ENCODE data around the gene PROKR1.

PROKR1 gene

GRCh38 chr2:68690851-68691250 is 47.5 kb downstream of the PROKR1 start:
- no peaks in the 10 kb centered on the region for H4K20me1 ChIP-seq (ENCODE audit: insufficient read depth, low read length)
- peaks cover 3% of the 10 kb centered on the region; the same call in 1 of the 2 replicates for H3K9me3 ChIP-seq (ENCODE audit: insufficient read depth, low read length)
- H3K79me2 ChIP-seq (ENCODE audit: low read length), result no peaks in the 10 kb centered on the region
- H3K36me3 ChIP-seq (replicated peaks; ENCODE audit: low read depth, low read length), result no peaks in the 10 kb centered on the region
- peaks cover 61% of the 10 kb centered on the region for H3K4me1 ChIP-seq (ENCODE audit: low read length)
- TF ChIP-seq, protein P1, sequence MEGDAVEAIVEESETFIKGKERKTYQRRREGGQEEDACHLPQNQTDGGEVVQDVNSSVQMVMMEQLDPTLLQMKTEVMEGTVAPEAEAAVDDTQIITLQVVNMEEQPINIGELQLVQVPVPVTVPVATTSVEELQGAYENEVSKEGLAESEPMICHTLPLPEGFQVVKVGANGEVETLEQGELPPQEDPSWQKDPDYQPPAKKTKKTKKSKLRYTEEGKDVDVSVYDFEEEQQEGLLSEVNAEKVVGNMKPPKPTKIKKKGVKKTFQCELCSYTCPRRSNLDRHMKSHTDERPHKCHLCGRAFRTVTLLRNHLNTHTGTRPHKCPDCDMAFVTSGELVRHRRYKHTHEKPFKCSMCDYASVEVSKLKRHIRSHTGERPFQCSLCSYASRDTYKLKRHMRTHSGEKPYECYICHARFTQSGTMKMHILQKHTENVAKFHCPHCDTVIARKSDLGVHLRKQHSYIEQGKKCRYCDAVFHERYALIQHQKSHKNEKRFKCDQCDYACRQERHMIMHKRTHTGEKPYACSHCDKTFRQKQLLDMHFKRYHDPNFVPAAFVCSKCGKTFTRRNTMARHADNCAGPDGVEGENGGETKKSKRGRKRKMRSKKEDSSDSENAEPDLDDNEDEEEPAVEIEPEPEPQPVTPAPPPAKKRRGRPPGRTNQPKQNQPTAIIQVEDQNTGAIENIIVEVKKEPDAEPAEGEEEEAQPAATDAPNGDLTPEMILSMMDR (IDR thresholded peaks at IDR 0.05; ENCODE audit: low read depth, low read length), result no peak
- TF ChIP-seq EZH2phosphoT487 (IDR thresholded peaks at IDR 0.05; ENCODE audit: low read depth), result no peak
- peak overlapping the region; percentile 88 for H3K4me2 ChIP-seq (ENCODE audit: low read length)
- H3K27me3 ChIP-seq (ENCODE audit: low read depth, low read length), result no peaks in the 10 kb centered on the region
- peak overlapping the region; percentile 98 for H3K27ac ChIP-seq (ENCODE audit: low read length)
- no peak overlapping the region for H2AFZ ChIP-seq (ENCODE audit: low read depth, low read length)
- peak overlapping the region; percentile 77 for H3K9ac ChIP-seq (ENCODE audit: low read length)
- H3K4me3 ChIP-seq (ENCODE audit: low read length), result peak overlapping the region; percentile 65

- H2AFZ ChIP-seq (ENCODE audit: low read depth, low read length), result 0 out of 2 replicates have a peak overlapping the region, but pooled peaks have one; percentile 23
- H3K27me3 ChIP-seq (ENCODE audit: low read depth, low read length), result no peaks in the 10 kb centered on the region
- no peaks in the 10 kb centered on the region for H3K79me2 ChIP-seq (ENCODE audit: low read length)
- no peaks in the 10 kb centered on the region for H4K20me1 ChIP-seq (ENCODE audit: insufficient read depth, low read length)
- no peak overlapping the region for H3K4me3 ChIP-seq (ENCODE audit: low read length)
- peaks cover 61% of the 10 kb centered on the region for H3K4me1 ChIP-seq (ENCODE audit: low read length)
- H3K36me3 ChIP-seq (replicated peaks; ENCODE audit: low read depth, low read length), result no peaks in the 10 kb centered on the region
- peak overlapping the region; percentile 10; the same call in 1 of the 2 replicates for H3K4me2 ChIP-seq (ENCODE audit: low read length)
- peaks cover 7% of the 10 kb centered on the region for H3K9me3 ChIP-seq (ENCODE audit: insufficient read depth, low read length)
- H3K27ac ChIP-seq (ENCODE audit: low read length), result no peak overlapping the region
- H3K9ac ChIP-seq (ENCODE audit: low read length), result no peak overlapping the region
- TF ChIP-seq, protein P1 (IDR thresholded peaks at IDR 0.05; ENCODE audit: low read depth, low read length), result no peak
- no peak for TF ChIP-seq EZH2phosphoT487 (IDR thresholded peaks at IDR 0.05; ENCODE audit: low read depth)
These were observed 49.1 kb downstream of the PROKR1 start for GRCh38 chr2:68692511-68692910.

GRCh38 chr2:68693951-68694350 is 50.6 kb downstream of the PROKR1 start:
- Histone ChIP-seq H3K27ac (ENCODE audit: low read length) (no peak overlapping the region), H3K36me3 (replicated peaks; ENCODE audit: low read depth, low read length) (no peaks in the 10 kb centered on the region), H2AFZ (ENCODE audit: low read depth, low read length) (no peak overlapping the region), H3K4me1 (ENCODE audit: low read length) (peaks cover 54% of the 10 kb centered on the region), H3K9ac (ENCODE audit: low read length) (no peak overlapping the region), H3K79me2 (ENCODE audit: low read length) (no peaks in the 10 kb centered on the region), H3K27me3 (ENCODE audit: low read depth, low read length) (no peaks in the 10 kb centered on the region), H3K9me3 (ENCODE audit: insufficient read depth, low read length) (peaks cover 7% of the 10 kb centered on the region), H4K20me1 (ENCODE audit: insufficient read depth, low read length) (no peaks in the 10 kb centered on the region), H3K4me2 (ENCODE audit: low read length) (no peak overlapping the region), H3K4me3 (ENCODE audit: low read length) (no peak overlapping the region)
- no peak for TF ChIP-seq EZH2phosphoT487 (IDR thresholded peaks at IDR 0.05; ENCODE audit: low read depth)
- TF ChIP-seq, protein P1 (IDR thresholded peaks at IDR 0.05; ENCODE audit: low read depth, low read length), result no peak

DNA sequence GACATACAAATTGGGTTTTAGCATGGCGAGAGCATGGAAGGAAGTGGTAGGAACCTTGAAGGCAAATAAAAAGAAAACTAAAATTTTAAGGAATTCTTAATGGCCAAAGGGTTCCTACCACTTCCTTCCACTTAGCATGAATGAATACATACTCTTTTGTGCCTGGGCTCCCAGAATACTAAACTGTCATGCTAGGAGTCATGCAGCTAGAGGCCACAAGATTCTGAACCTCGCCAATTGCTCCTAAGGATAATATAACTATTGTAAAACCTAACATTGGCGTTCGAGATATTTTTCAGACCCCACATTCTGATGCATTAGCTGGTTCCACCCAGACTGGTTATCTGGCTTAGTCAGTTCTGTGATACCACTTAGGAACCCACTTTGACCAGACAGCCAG is 52.6 kb downstream of the PROKR1 start:
- no peak for TF ChIP-seq EZH2phosphoT487 (IDR thresholded peaks at IDR 0.05; ENCODE audit: low read depth)
- TF ChIP-seq, protein P1 (IDR thresholded peaks at IDR 0.05; ENCODE audit: low read depth, low read length), result no peak
- Histone ChIP-seq H3K36me3 (replicated peaks; ENCODE audit: low read depth, low read length) (no peaks in the 10 kb centered on the region), H3K4me2 (ENCODE audit: low read length) (no peak overlapping the region), H3K4me1 (ENCODE audit: low read length) (peaks cover 42% of the 10 kb centered on the region), H3K27me3 (ENCODE audit: low read depth, low read length) (no peaks in the 10 kb centered on the region), H3K79me2 (ENCODE audit: low read length) (no peaks in the 10 kb centered on the region), H3K9ac (ENCODE audit: low read length) (no peak overlapping the region), H4K20me1 (ENCODE audit: insufficient read depth, low read length) (no peaks in the 10 kb centered on the region), H2AFZ (ENCODE audit: low read depth, low read length) (no peak overlapping the region), H3K27ac (ENCODE audit: low read length) (no peak overlapping the region), H3K4me3 (ENCODE audit: low read length) (no peak overlapping the region), H3K9me3 (ENCODE audit: insufficient read depth, low read length) (peaks cover 7% of the 10 kb centered on the region)

Measured in OCI-LY3 (cell line).